Activated T-helper 1 cell treated with anti-CD3 and anti-CD28 coated beads, Interleukin-12 subunit alpha, Interleukin-12 subunit beta, Interleukin-2, Interleukin-4 antibody, amounts not matched to agents 30 ng/mL and 10 ng/mL and 1 ng/mL, durations not matched to agents 14 hours and 24 hours and 36 hours (primary cell): ENCODE results near the gene PTGDR2. TPM values are rescaled to one million over a fixed set of nuclear protein-coding genes. Genes with fewer than 3 reads are reported as not detected.
A peak's percentile ranks its signal among the peaks of the same experiment; 100 is the strongest.
"Not testable (repeated sequence)": the region's sequence is repeated elsewhere in the genome, so short reads cannot be mapped to it uniquely, and the experiment has no call there.

Experiments
- DNase-seq: peaks from one replicate; pipeline ENCODE4 v3.0.0; 2021; ENCODE audit warnings: low spot score
- H3K27ac Mint-ChIP-seq: one replicate; pipeline ENCODE4 v1.8.0; 2021; ENCODE audit warnings: mild to moderate bottlenecking, mixed read lengths
- H3K27me3 Mint-ChIP-seq: one replicate; pipeline ENCODE4 v1.8.0; 2022; ENCODE audit warnings: mild to moderate bottlenecking, moderate library complexity, mixed read lengths; ENCODE audit not compliant: insufficient read depth
- H3K36me3 Mint-ChIP-seq: one replicate; pipeline ENCODE4 v1.8.0; 2021; ENCODE audit warnings: low read depth, mixed read lengths
- H3K4me1 Mint-ChIP-seq: one replicate; pipeline ENCODE4 v1.8.0; 2021; ENCODE audit warnings: low read depth, mixed read lengths
- H3K4me3 Mint-ChIP-seq: one replicate; pipeline ENCODE4 v1.8.0; 2021; ENCODE audit warnings: mild to moderate bottlenecking, moderate library complexity, mixed read lengths
- H3K9me3 Mint-ChIP-seq: one replicate; pipeline ENCODE4 v1.8.0; 2021; ENCODE audit warnings: mixed read lengths
- intact Hi-C: fragments of 100-400 bp; cut with micrococcal nuclease; formaldehyde crosslinking; loops from one replicate; pipeline ENCODE4 v1.15.1; 2024
- total RNA-seq: library from RNA; stranded (reverse); gene quantifications from 2 replicates; pipeline ENCODE4 v1.2.3, GENCODE V29; 2022

PTGDR2 gene
- total RNA-seq, 1 donor from 2014 or later: 0.10 TPM

DNA sequence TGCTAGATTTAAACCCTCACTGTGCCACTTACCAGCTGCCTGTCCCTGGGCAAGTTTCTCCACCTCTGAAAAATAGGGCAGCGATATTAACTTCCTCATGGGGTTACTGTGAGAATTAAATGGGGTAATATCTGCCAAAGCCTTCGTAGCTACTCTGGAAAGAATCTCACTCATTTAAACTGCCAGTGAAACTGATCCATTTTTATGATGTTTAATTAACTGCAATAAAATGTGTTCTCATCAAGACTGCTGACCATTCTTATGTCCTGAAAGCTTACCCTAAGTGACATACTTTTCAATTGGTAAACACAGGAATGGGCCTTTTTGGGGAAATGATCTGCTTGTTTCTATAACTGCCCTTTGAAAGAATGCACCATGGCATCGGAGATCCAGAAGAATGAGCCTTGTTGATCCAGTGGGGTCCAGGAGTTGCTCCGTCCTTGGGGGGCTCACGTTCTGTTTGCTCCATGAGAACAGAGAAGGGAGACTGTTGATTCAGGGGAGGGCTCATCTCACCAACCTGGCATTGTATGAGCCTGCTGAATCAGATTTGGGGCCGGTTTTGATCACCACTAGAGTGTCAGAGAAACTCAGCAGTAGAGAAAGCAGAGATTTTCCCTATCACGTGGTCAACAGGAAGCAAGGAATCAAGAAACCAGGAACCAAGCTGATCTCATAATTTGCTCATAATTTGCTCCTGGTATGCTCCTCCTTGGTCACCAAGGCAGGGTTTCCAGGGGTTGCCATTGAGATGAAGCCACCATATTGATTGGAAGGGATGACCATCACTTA, 20.8 kb downstream of the PTGDR2 start:
- no peaks in the 10 kb centered on the region for H3K36me3 Mint-ChIP-seq
- H3K9me3 Mint-ChIP-seq: no peaks in the 10 kb centered on the region
- H3K4me1 Mint-ChIP-seq: peaks cover 17% of the 10 kb centered on the region
- H3K4me3 Mint-ChIP-seq: no peak overlapping the region
- no peak for DNase-seq
- intact Hi-C loops: loop anchor here (5.0 kb wide), 1 partner anchor 58 kb away; no protein-coding TSS in a partner anchor
- no peak overlapping the region for H3K27ac Mint-ChIP-seq
- no peaks in the 10 kb centered on the region for H3K27me3 Mint-ChIP-seq

DNA sequence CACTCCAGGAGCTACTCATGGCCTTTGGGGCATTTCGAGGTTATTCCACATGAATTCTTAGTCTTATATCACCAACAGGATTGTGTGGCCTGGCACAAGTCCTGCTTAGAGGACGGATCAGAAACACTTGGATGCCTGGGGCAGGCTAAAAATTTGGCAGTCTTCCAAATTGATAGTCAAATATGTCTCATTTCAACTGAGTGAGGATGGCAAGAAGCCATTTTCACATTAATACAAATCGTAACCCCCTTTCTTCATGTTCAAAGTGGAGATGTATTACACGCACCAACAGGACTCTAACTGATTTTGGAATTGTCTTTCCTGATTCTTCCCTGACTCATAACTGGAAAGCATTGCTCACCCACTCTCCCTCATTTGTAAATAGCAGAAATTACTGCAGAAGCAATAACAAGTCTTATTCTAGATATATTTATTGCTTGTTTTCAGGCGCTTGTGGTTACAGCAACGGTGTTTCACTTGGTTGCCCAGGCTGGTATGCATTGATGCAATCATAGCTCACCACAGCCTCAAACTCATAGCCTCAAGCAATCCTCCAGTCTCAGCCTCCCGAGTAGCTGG, 24.2 kb downstream of the PTGDR2 start:
- Mint-ChIP-seq H3K9me3 (no peaks in the 10 kb centered on the region), H3K27me3 (no peaks in the 10 kb centered on the region), H3K4me3 (no peak overlapping the region), H3K4me1 (peaks cover 12% of the 10 kb centered on the region), H3K36me3 (no peaks in the 10 kb centered on the region), H3K27ac (no peak overlapping the region)
- intact Hi-C loops: loop anchor here (1.0 to 5.0 kb wide), 5 partner anchors 54 to 356 kb away; no protein-coding TSS in a partner anchor
- no peak for DNase-seq

DNA sequence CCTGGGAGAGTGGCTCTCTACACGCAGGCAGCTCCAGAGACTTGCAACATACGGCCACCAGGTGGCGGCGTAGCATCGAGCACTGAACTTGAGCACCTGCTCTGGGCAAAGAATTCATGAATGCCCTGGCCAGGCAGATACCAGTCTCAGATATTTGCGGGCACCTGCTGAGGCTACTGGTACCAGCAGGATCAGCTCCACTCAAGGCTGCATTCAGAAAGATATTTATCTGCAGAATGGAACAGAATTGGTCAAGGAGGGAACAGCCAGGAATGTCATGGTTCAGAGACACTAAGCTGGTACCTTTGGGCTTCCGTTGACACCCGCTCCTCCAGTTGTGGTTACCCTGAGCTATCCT, 24.6 kb downstream of the PTGDR2 start:
- intact Hi-C loops: loop anchor here (1.0 to 5.0 kb wide), 5 partner anchors 54 to 356 kb away; no protein-coding TSS in a partner anchor
- no peaks in the 10 kb centered on the region for H3K27me3 Mint-ChIP-seq
- no peaks in the 10 kb centered on the region for H3K36me3 Mint-ChIP-seq
- DNase-seq: peak; percentile 62
- peaks cover 12% of the 10 kb centered on the region for H3K4me1 Mint-ChIP-seq
- H3K4me3 Mint-ChIP-seq: no peak overlapping the region
- no peaks in the 10 kb centered on the region for H3K9me3 Mint-ChIP-seq
- no peak overlapping the region for H3K27ac Mint-ChIP-seq

DNA sequence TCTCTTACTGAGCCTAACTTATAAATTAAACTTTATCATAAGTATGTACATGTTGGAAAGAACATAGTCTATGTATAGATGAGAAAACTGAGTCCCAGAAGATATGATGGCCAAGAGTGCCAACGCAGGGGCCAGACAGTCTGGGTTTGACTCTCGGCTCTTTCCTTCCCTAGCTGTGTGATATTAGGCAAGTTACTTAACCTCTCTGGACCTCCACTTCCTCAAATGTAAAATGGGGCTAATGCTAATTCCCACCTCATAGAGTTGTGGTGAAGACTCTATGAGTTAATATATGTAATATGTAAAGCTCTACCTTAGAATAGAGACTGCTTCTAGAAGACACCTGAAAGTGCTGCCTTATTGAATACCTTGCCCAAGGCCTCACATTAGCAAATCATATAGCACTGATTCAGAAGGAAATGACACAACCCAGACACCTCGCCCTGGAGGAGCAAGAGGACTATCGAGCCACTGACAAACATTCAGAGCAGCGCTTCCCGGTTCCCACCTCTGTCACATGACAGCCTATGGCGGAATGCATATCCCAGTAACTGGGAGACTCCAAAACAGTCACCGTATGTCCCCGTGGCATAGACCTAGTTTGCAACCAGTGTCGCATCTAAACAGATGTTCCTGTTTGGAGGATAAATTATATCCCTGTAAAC, 25.1 kb downstream of the PTGDR2 start:
- Mint-ChIP-seq H3K27ac (no peak overlapping the region), H3K4me3 (no peak overlapping the region), H3K27me3 (peaks cover 4% of the 10 kb centered on the region), H3K36me3 (no peaks in the 10 kb centered on the region), H3K4me1 (peaks cover 7% of the 10 kb centered on the region), H3K9me3 (no peaks in the 10 kb centered on the region)
- DNase-seq: no peak
- intact Hi-C loops: loop anchor here (1.0 to 5.0 kb wide), 5 partner anchors 53 to 357 kb away; no protein-coding TSS in a partner anchor

DNA sequence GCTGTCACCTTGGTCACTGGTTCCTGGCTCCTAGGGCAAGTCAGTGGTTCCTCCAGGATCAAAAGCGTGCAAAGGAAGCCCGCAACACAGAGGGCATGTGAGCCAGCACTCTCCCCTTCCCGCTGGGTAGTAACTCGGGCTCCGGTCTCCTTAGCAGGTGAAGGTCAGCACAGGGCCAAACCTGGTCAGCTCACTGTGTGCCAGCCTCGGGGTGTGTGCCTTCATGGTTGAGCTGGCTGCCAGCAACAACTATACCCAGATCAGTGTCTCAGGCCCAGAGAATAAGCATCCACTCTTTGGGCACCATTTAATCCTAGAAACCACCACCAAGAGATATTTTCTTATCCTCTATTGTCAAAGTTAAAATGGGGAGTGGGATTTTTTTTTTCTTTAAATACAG, 30.0 kb downstream of the PTGDR2 start:
- intact Hi-C loops: no loop called here

DNA sequence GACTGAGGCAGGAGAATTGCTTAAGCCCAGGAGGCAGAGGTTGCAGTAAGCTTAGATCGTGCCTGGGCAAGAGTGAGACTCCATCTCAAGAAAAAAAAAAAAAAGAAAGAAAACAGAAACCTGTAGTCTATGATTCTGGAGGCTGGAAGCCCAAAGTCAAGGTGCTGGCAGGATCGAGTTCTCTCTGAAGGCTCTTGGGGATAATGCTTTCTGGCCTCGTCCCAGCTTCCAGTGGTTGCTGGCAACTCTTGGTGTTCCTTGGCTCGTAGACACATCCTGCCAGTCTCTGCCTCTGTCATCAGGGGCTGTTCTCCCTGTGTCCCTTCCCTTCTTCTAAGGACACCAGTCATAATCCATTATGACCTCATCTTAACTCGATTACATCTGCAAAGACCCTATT, 30.6 kb downstream of the PTGDR2 start:
- no peaks in the 10 kb centered on the region for H3K36me3 Mint-ChIP-seq
- peaks cover 8% of the 10 kb centered on the region for H3K27me3 Mint-ChIP-seq
- intact Hi-C loops: no loop called here
- no peak overlapping the region for H3K27ac Mint-ChIP-seq
- no peaks in the 10 kb centered on the region for H3K4me1 Mint-ChIP-seq
- H3K9me3 Mint-ChIP-seq: no peaks in the 10 kb centered on the region
- no peak for DNase-seq
- H3K4me3 Mint-ChIP-seq: no peak overlapping the region

More for the DNA sequence above, 30.0 kb downstream of the PTGDR2 start:
- Mint-ChIP-seq H3K36me3 (no peaks in the 10 kb centered on the region), H3K27me3 (peaks cover 8% of the 10 kb centered on the region), H3K9me3 (no peaks in the 10 kb centered on the region), H3K4me3 (no peak overlapping the region), H3K4me1 (no peaks in the 10 kb centered on the region), H3K27ac (no peak overlapping the region)
- DNase-seq: no peak

DNA sequence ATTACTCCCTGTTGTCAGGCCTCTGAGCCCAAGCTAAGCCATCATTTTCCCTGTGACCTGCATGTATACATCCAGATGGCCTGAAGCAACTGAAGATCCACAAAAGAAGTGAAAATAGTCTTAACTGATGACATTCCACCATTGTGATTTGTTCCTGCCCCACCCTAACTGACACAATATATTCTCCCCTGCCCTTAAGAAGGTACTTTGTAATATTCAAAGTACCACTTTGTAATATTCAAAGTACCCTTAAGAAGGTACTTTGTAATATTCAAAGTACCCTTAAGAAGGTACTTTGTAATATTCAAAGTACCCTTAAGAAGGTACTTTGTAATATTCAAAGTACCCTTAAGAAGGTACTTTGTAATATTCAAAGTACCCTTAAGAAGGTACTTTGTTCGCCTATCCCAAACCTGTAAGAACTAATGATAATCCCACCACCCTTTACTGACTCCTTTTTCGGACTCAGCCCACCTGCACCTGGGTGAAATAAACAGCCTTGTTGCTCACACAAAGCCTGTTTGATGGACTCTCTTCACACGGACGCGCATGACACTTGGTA, 31.9 kb downstream of the PTGDR2 start:
- DNase-seq, H3K27me3 Mint-ChIP-seq, H3K4me3 Mint-ChIP-seq, H3K4me1 Mint-ChIP-seq, H3K9me3 Mint-ChIP-seq, H3K27ac Mint-ChIP-seq, H3K36me3 Mint-ChIP-seq, intact Hi-C loops: not testable (repeated sequence)

DNA sequence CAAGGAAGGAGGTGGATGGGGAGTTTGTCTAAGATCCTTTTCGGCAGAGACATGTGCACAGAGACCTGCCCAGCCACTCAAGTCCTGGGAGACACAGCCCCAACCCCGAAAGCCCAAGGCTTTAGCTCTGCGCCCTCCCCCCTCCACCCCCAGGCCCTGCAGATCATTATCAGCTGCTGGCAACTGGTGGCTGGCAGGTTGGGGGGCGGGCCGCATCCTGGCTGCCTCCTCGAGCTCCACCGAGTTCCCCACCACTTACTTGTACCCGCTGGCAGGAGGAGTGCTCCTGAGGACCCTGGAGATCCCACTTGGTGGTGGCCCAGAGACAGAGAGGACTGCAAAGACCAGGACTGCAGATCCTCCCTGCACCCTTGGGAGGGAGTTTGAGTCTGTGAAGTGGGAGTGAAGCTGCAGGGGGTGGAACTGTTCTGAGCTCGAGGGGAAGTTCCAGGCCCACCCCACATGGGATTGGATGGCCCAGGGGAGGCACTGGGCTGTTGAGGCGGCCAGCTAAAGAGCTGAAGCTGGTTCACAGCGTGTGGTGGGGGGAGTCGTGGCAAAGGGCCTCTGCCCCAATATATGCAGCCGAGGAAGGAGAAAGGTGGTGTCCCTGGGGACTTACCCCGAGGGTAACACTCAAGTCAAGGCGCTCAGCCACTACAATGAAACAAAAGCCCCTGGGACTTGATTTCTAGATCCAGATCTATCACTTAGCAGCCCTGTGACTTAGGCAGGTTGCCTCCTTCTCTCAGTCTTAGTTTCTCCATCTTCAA, 33.7 kb downstream of the PTGDR2 start:
- Mint-ChIP-seq H3K27ac (no peak overlapping the region), H3K4me1 (no peaks in the 10 kb centered on the region), H3K4me3 (no peak overlapping the region), H3K27me3 (peaks cover 8% of the 10 kb centered on the region), H3K36me3 (no peaks in the 10 kb centered on the region), H3K9me3 (peaks cover 4% of the 10 kb centered on the region)
- no peak for DNase-seq
- intact Hi-C loops: no loop called here

DNA sequence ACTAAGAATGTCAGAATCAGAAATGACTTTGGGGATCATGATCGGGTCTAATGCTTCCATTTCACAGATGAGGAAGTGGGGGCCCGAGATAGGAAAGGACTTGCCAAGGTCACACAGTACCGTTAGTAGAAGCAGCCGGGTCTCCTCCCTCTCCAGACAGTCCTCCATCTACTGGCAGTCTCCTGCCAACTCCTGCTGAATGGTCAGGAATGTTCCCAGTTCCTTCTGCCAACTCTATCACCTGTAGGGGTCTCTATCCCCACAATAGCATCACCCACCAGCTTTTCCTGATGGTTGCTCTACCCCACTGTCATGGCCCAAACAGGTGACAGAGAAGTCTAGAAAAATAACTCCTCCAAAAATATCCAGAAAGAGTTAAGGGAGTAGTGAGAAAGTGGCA, 37.7 kb downstream of the PTGDR2 start:
- no peak for DNase-seq

DNA sequence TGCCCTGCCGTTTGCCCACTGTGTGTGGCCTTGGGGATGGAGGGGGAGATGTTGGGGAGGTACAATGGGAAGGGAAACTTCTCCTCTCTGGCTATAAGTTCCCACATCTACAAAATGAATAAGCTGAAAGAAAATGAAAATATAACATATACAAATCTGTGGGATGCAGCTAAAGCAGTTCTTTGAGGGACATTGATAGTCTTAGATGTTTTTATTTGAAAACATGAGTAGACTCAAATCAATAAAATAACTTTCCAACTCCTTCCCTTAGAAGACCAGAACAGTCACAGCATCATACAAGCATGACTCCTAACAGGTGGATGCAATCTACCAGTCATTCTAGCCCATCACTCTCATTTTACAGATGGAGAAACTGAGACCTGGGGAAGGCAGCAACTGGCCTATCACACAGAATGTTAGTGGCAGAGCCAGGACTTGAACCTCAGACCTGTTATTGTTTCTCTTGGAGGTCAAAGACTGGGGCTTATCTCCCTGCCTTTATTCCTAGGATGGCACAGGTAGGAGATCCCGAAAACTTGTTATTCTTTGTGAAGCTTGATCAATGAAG, 39.1 kb downstream of the PTGDR2 start:
- DNase-seq: no peak
- Mint-ChIP-seq H3K4me1 (no peaks in the 10 kb centered on the region), H3K27me3 (peaks cover 1% of the 10 kb centered on the region), H3K27ac (no peak overlapping the region), H3K4me3 (no peak overlapping the region), H3K9me3 (peaks cover 12% of the 10 kb centered on the region), H3K36me3 (no peaks in the 10 kb centered on the region)
- intact Hi-C loops: no loop called here

More for the DNA sequence above, 37.7 kb downstream of the PTGDR2 start:
- H3K36me3 Mint-ChIP-seq: no peaks in the 10 kb centered on the region
- no peaks in the 10 kb centered on the region for H3K4me1 Mint-ChIP-seq
- H3K9me3 Mint-ChIP-seq: peaks cover 12% of the 10 kb centered on the region
- intact Hi-C loops: no loop called here
- no peak overlapping the region for H3K4me3 Mint-ChIP-seq
- no peak overlapping the region for H3K27ac Mint-ChIP-seq
- no peaks in the 10 kb centered on the region for H3K27me3 Mint-ChIP-seq

DNA sequence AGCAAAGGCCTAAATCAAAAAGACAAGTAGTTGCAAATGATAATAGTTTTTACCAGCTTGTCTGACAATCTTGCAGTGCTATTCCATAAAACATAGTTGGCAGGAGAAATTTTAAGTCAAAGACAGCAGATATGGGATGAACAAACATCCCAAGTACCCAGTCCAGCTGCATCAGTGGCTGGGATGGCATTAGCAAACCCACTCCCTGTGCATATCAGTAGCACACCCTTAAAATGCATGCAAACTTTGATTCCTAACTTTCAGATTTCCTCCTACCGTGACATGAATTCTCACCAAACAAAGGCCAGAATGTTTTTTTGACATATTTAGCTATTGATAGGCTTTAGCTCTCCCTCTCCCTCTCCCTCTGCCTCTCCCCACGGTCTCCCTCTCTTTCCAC, 41.6 kb downstream of the PTGDR2 start:
- Mint-ChIP-seq H3K27ac (no peak overlapping the region), H3K4me3 (no peak overlapping the region), H3K36me3 (no peaks in the 10 kb centered on the region), H3K27me3 (peaks cover 2% of the 10 kb centered on the region), H3K9me3 (peaks cover 12% of the 10 kb centered on the region), H3K4me1 (peaks cover 5% of the 10 kb centered on the region)
- intact Hi-C loops: no loop called here
- DNase-seq: no peak

DNA sequence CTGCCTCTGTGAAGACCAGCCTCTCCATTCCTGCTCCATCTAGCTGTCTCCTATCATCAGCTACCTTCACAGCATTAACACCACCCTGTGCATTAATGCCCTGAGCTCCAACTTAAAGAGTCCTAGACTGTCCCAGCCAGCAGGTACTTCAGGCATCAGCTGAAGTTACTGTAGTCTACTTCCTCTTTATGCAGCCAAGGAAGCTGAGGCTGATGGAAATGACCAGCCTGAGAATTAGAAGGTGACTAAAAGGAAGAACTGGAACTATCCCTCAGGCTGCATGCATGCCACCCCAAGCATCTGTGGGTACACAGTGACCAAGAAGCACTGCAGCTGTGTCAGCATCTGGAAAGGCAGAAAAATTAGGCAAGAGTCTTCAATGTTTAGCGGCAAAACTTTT, 42.4 kb downstream of the PTGDR2 start:
- H3K4me3 Mint-ChIP-seq: no peak overlapping the region
- no peaks in the 10 kb centered on the region for H3K36me3 Mint-ChIP-seq
- peaks cover 2% of the 10 kb centered on the region for H3K27me3 Mint-ChIP-seq
- no peak overlapping the region for H3K27ac Mint-ChIP-seq
- intact Hi-C loops: no loop called here
- peaks cover 5% of the 10 kb centered on the region for H3K4me1 Mint-ChIP-seq
- peaks cover 12% of the 10 kb centered on the region for H3K9me3 Mint-ChIP-seq
- no peak for DNase-seq
